ENCODE data around the gene EIF3I. TPM values are rescaled to one million over a fixed set of nuclear protein-coding genes. Genes with fewer than 3 reads are reported as not detected.

Gene EIF3I
- total RNA-seq, 1 experiment from 2014 or later = 296 TPM

- DNase-seq (ENCODE audit: low read depth) = no peak
These were observed 23.8 kb upstream of the EIF3I start for GRCh38 chr1:32198237-32199042.

- DNase-seq (ENCODE audit: low read depth) = no peak
These were observed 23.0 kb upstream of the EIF3I start for GRCh38 chr1:32199043-32199716.

- DNase-seq (ENCODE audit: low read depth) = no peak
These were observed 22.5 kb upstream of the EIF3I start for GRCh38 chr1:32199717-32200072.

- peak; percentile 68 for DNase-seq (ENCODE audit: low read depth)
These were observed 21.8 kb upstream of the EIF3I start, which contains the start of gene CCDC28B for GRCh38 chr1:32200226-32201010. TSS of gene CCDC28B (plus strand) at chr1:32200595. CDS start at chr1:32201936, 1,341 bp downstream.

GRCh38 chr1:32201011-32201855 is 21.0 kb upstream of the EIF3I start:
- peak; percentile 53 for DNase-seq (ENCODE audit: low read depth)

- no peak for DNase-seq (ENCODE audit: low read depth)
These were observed 17.3 kb upstream of the EIF3I start for GRCh38 chr1:32204943-32205361.

- DNase-seq (ENCODE audit: low read depth) = peak; percentile 72
These were observed 16.5 kb upstream of the EIF3I start, which contains the start of gene IQCC for GRCh38 chr1:32205401-32206370. TSS of gene IQCC (plus strand) at chr1:32205671. CDS start at chr1:32205682, 11 bp downstream.

GRCh38 chr1:32208469-32208868 is 13.7 kb upstream of the EIF3I start:
- no peak for DNase-seq (ENCODE audit: low read depth)

- DNase-seq (ENCODE audit: low read depth) = peak; percentile 94
These were observed 13.3 kb upstream of the EIF3I start, which contains the start of gene DCDC2B for GRCh38 chr1:32208891-32209328. TSS of gene DCDC2B (plus strand) at chr1:32209089. CDS start at chr1:32209094, 5 bp downstream.

GRCh38 chr1:32215629-32216480 is 6.4 kb upstream of the EIF3I start:
- DNase-seq (ENCODE audit: low read depth) = peak; percentile 58

GRCh38 chr1:32216566-32216965 is 5.6 kb upstream of the EIF3I start:
- DNase-seq (ENCODE audit: low read depth) = no peak

- DNase-seq (ENCODE audit: low read depth) = no peak
These were observed 3.2 kb upstream of the EIF3I start for GRCh38 chr1:32219022-32219421.

- no peak for DNase-seq (ENCODE audit: low read depth)
These were observed 1.2 kb upstream of the EIF3I start for GRCh38 chr1:32220746-32221580.

GRCh38 chr1:32221581-32221979 is 627 bp upstream of the EIF3I start:
- no peak for DNase-seq (ENCODE audit: low read depth)

- DNase-seq (ENCODE audit: low read depth) = no peak
These were observed 1.5 kb downstream of the EIF3I start for GRCh38 chr1:32223683-32224082.

GRCh38 chr1:32224285-32224684 is 2.1 kb downstream of the EIF3I start:
- no peak for DNase-seq (ENCODE audit: low read depth)

- no peak for DNase-seq (ENCODE audit: low read depth)
These were observed 6.6 kb downstream of the EIF3I start for GRCh38 chr1:32228771-32229170.
